CD4-positive, CD25-positive, alpha-beta regulatory T cell (primary cell): ENCODE data around the gene RBM19. TPM values are rescaled to one million over a fixed set of nuclear protein-coding genes. Genes with fewer than 3 reads are reported as not detected.
A peak's percentile ranks its signal among the peaks of the same experiment; 100 is the strongest.

ENCODE experiments used
- ATAC-seq, 2 donors: fragments of 150-1000 bp; cut with Tn5 transposase; one replicate each; pipeline ENCODE4 v1.10.0; 2021; ENCODE audit warnings: low read depth in 2 of 2, moderate number of reproducible peaks in 2 of 2, moderate library complexity in 1 of 2
- DNase-seq, 3 donors: peaks; one replicate each; pipeline versions ENCODE4 v3.0.0 to v3.0.0-alpha.2; 2012 to 2022; ENCODE audit warnings: mixed read lengths in 1 of 3
- H3K27ac ChIP-seq: one replicate; pipeline ENCODE4 v1.7.0; 2013; ENCODE audit warnings: mild to moderate bottlenecking, low read length; ENCODE audit not compliant: insufficient read depth, poor library complexity, severe bottlenecking
- H3K27me3 ChIP-seq: one replicate; pipeline ENCODE4 v1.7.0; 2013; ENCODE audit warnings: low read length; ENCODE audit not compliant: control insufficient read depth, insufficient read depth
- H3K36me3 ChIP-seq: one replicate; pipeline ENCODE4 v1.7.0; 2013; ENCODE audit warnings: mild to moderate bottlenecking, low read length, moderate library complexity; ENCODE audit not compliant: control insufficient read depth, insufficient read depth
- H3K4me1 ChIP-seq: 2 replicates; pipeline ENCODE4 v1.7.0; 2013; ENCODE audit warnings: mild to moderate bottlenecking, low read length; ENCODE audit not compliant: insufficient read depth, control insufficient read depth, poor library complexity, severe bottlenecking
- H3K4me3 ChIP-seq: one replicate; pipeline ENCODE4 v1.7.0; 2013; ENCODE audit warnings: low read depth, mild to moderate bottlenecking, low read length, moderate library complexity
- H3K9me3 ChIP-seq, 2 experiments: 1 replicate in 1 of 2; 2 replicates in 1 of 2; pipeline ENCODE4 v1.7.0; 2013; ENCODE audit warnings: low read length in 2 of 2, mild to moderate bottlenecking in 1 of 2, moderate library complexity in 1 of 2; ENCODE audit not compliant: control insufficient read depth in 2 of 2
- H3K27ac Mint-ChIP-seq, 3 donors: one replicate each; pipeline ENCODE4 v1.8.0; 2020 to 2022; ENCODE audit warnings: mild to moderate bottlenecking in 3 of 3, mixed read lengths in 3 of 3, moderate library complexity in 2 of 3
- H3K27me3 Mint-ChIP-seq: one replicate; pipeline ENCODE4 v1.8.0; 2022; ENCODE audit warnings: mild to moderate bottlenecking, mixed read lengths
- H3K36me3 Mint-ChIP-seq: one replicate; pipeline ENCODE4 v1.8.0; 2020; ENCODE audit warnings: mixed read lengths
- H3K4me1 Mint-ChIP-seq, 4 donors: one replicate each; pipeline ENCODE4 v1.8.0; 2020 to 2022; ENCODE audit warnings: mixed read lengths in 4 of 4, mild to moderate bottlenecking in 1 of 4
- H3K4me3 Mint-ChIP-seq, 4 donors: one replicate each; pipeline ENCODE4 v1.8.0; 2020 to 2022; ENCODE audit warnings: mild to moderate bottlenecking in 4 of 4, mixed read lengths in 4 of 4, moderate library complexity in 3 of 4
- H3K9me3 Mint-ChIP-seq, 7 donors: one replicate each; pipeline ENCODE4 v1.8.0; 2020 to 2022; ENCODE audit warnings: mixed read lengths in 7 of 7, mild to moderate bottlenecking in 3 of 7, moderate library complexity in 2 of 7
- polyA plus RNA-seq, 4 donors: library from polyadenylated mRNA; unstranded; fragments of 300-500 nt; fragmentation: Illumina TruSeq; gene quantifications; one replicate each; pipeline ENCODE4 v1.2.3, GENCODE V29; 2021
- total RNA-seq: library from RNA; stranded (reverse); gene quantifications from one replicate; pipeline ENCODE4 v1.2.3, GENCODE V29; 2022

RBM19 gene
- total and polyA plus RNA-seq, 5 donors from 2014 or later, result 6.3 to 66.2 (median 6.9) TPM

DNA sequence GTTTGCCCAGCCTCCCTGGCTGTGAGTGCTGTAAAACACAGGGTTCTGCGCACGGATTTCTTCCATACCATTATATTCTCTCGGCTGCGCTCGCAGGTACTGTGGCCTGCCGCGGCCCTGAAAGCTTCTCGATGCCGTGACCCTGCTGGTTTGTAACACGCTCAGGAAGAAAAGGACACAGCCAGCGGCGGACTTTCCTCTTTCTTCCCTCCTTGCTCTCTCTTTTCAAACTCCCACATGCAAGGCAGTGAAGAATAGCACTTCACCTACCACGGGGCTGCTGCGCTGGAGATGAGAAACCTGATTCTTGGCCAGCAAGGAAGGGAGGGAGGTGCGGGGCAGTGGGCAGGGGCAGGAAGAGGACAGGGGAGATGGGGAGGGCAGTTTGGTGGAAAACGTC is 130.2 kb downstream of the RBM19 start:
- Histone ChIP-seq H3K9me3 (no peaks in the 10 kb centered on the region), H3K4me1 (no peaks in the 10 kb centered on the region), H3K27me3 (no peaks in the 10 kb centered on the region), H3K36me3 (no peaks in the 10 kb centered on the region), H3K4me3 (no peak overlapping the region), H3K27ac (no peak overlapping the region)
- Mint-ChIP-seq H3K9me3 (no peaks in the 10 kb centered on the region), H3K4me3 (no peak overlapping the region), H3K4me1 (peaks cover 0 to 5% (median 0%) of the 10 kb centered on the region in 4 donors), H3K27ac (no peak overlapping the region), H3K36me3 (peaks cover 26% of the 10 kb centered on the region), H3K27me3 (no peaks in the 10 kb centered on the region)
- ATAC-seq, result no peak
- no peak for DNase-seq

DNA sequence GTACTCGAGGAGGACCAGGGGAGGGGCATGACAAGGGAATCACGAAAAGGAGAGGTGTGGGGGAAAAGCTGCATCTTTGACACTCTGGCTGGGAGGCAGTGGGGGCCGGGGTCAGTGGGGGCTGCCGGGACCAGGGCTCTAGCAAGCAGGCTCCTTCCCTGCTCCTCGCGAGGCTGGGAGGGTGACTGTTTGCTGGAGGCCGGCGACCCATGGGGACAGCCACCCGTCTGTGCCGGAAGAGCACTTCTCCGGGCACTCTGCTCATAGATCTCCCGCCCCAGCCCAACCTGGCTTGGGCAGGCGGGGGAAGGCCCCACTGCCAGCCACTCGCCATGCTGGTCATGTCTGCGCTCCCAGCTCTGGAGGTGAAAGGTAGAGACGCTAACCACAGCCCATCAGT is 130.7 kb downstream of the RBM19 start:
- H3K27ac ChIP-seq, result no peak overlapping the region
- Mint-ChIP-seq H3K27me3 (no peaks in the 10 kb centered on the region), H3K36me3 (peaks cover 26% of the 10 kb centered on the region), H3K9me3 (no peaks in the 10 kb centered on the region), H3K4me1 (peaks cover 0 to 5% (median 0%) of the 10 kb centered on the region in 4 donors), H3K4me3 (no peak overlapping the region), H3K27ac (no peak overlapping the region)
- DNase-seq, result no peak
- no peaks in the 10 kb centered on the region for H3K9me3 ChIP-seq
- no peaks in the 10 kb centered on the region for H3K27me3 ChIP-seq
- H3K4me3 ChIP-seq, result no peak overlapping the region
- H3K36me3 ChIP-seq, result no peaks in the 10 kb centered on the region
- no peaks in the 10 kb centered on the region for H3K4me1 ChIP-seq
- no peak for ATAC-seq

DNA sequence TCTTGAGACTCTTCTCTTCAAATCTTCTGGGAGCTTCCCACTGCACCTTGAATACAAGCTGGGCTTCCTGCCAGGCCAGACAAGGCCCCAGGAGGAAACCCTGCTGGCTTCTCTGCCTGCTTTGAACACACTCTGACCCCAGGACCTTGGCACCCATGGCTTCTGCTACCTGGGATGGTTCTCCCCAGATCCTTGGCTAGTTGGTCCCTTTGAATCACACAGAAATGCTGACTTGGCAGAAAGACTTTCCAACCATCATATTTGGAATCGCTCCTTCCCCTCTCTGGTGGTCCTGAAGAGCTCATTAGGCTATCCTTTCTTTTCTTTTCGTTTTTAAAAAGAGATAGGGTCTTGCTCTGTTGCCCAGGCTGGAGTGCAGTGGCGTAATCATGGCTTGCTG is 132.7 kb downstream of the RBM19 start:
- Mint-ChIP-seq H3K36me3 (peaks cover 26% of the 10 kb centered on the region), H3K27ac (peak overlapping the region in 2 of 3 donors; percentile 20 to 56), H3K27me3 (no peaks in the 10 kb centered on the region), H3K4me3 (no peak overlapping the region), H3K4me1 (peaks cover 0 to 7% (median 0%) of the 10 kb centered on the region in 4 donors), H3K9me3 (no peaks in the 10 kb centered on the region)
- no peak overlapping the region for H3K4me3 ChIP-seq
- H3K27me3 ChIP-seq, result no peaks in the 10 kb centered on the region
- H3K4me1 ChIP-seq, result no peaks in the 10 kb centered on the region
- no peaks in the 10 kb centered on the region for H3K9me3 ChIP-seq
- H3K36me3 ChIP-seq, result no peaks in the 10 kb centered on the region
- ATAC-seq (no peak), DNase-seq (no peak)
- no peak overlapping the region for H3K27ac ChIP-seq

DNA sequence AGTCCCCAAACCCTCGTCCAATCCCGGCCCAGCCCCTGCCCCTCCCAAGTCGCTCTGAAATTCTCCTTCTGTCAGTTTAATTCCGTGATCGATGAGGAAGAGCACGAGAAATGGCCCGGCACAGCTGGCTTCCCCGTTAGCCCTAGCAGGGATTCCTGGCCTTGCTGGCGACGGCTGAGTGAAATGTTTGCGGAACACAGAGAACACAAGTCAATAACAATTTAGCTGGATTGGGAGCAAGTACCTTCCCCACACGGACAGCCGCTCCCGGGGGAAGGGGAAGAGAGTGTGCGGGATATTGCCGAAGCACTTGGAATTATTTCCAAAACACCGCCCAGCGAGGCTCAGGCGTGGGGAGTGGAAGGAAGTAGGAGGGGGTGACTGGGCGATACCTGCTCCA is 134.6 kb downstream of the RBM19 start:
- no peaks in the 10 kb centered on the region for H3K27me3 Mint-ChIP-seq
- no peak overlapping the region for H3K4me3 Mint-ChIP-seq
- H3K9me3 ChIP-seq, result no peaks in the 10 kb centered on the region
- H3K27ac Mint-ChIP-seq, result no peak overlapping the region
- H3K4me3 ChIP-seq, result no peak overlapping the region
- no peaks in the 10 kb centered on the region for H3K4me1 ChIP-seq
- no peak for ATAC-seq
- no peak overlapping the region for H3K27ac ChIP-seq
- peaks cover 0 to 5% (median 0%) of the 10 kb centered on the region in 4 donors for H3K4me1 Mint-ChIP-seq
- H3K27me3 ChIP-seq, result no peaks in the 10 kb centered on the region
- DNase-seq, result no peak
- H3K9me3 Mint-ChIP-seq, result no peaks in the 10 kb centered on the region
- H3K36me3 Mint-ChIP-seq, result peaks cover 23% of the 10 kb centered on the region
- no peaks in the 10 kb centered on the region for H3K36me3 ChIP-seq

DNA sequence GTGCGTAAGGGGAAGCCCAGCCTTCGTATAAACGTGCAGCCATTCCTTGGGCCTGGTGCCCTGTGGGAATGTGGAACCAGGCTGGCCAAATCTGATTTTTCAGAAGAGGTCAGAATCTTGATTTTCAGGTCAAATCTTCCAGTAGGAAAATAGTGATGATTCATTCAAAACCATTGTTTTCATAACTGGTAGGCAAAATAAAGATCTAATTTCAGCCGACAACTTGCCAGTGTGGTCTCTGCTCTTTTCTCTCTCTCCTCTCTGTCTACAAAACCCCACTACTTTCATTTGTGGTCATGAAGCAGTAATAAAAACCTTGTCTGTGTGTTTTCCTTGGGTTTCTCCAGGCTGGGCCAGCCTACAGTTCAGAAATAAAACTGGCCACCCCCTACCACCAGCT is 135.1 kb downstream of the RBM19 start:
- Mint-ChIP-seq H3K4me3 (no peak overlapping the region), H3K9me3 (no peaks in the 10 kb centered on the region)

DNA sequence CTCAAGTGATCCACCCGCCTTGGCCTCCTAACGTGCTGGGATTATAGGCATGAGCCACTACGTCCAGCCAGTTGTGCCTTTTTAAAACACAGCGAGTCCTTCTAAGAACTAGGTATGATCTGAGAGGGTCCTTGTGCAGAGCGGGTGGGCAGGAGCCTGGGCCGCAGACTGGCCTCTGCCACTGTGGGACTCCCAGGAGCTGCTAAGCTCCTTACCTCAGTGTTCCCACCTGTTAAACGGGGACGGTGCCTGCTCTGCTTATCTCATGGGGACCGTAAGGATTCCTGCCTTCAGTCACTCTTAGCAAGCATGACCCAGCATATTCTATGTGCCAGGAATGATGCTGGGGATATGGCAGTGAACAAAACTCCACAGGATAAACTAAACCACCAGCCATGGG is 136.9 kb downstream of the RBM19 start:
- H3K4me3 Mint-ChIP-seq, result no peak overlapping the region
- H3K27ac Mint-ChIP-seq, result no peak overlapping the region

More for the DNA sequence above, 135.1 kb downstream of the RBM19 start:
- no peaks in the 10 kb centered on the region for H3K4me1 ChIP-seq
- H3K27me3 ChIP-seq, result no peaks in the 10 kb centered on the region
- no peaks in the 10 kb centered on the region for H3K27me3 Mint-ChIP-seq
- ATAC-seq (no peak), DNase-seq (no peak)
- H3K9me3 ChIP-seq, result no peaks in the 10 kb centered on the region
- H3K27ac Mint-ChIP-seq, result no peak overlapping the region
- H3K27ac ChIP-seq, result no peak overlapping the region
- H3K36me3 Mint-ChIP-seq, result peaks cover 25% of the 10 kb centered on the region
- H3K36me3 ChIP-seq, result no peaks in the 10 kb centered on the region
- peaks cover 0 to 5% (median 0%) of the 10 kb centered on the region in 4 donors for H3K4me1 Mint-ChIP-seq
- H3K4me3 ChIP-seq, result no peak overlapping the region

DNA sequence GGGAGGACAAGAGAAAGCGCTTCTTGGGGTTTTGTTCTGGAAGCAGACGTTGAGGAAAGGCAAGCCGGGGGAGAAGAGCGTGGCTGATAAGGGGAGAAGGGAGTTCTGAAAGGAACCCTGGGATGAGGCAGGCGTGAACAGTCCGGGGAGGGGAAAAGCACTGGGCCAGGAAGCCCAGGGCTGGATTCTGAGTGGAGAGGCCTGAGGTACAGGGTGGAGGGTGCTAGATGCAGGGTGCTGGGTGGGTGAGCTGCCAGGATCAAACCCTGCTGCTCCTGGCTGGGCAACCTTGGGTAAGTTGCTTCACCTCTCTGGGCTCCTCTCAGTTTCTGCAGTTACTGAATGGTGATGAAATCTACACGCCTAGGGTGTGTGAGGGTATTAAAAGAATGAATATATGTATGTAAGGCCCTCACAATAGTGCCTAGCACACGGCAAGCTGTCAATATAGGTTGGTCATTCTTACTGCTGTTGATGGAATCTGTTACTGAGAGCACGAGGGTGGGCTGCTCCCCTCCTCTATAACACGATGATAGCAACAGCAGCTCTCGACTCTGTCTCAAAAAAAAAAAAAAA is 138.5 kb downstream of the RBM19 start:
- no peaks in the 10 kb centered on the region for H3K27me3 Mint-ChIP-seq
- H3K36me3 Mint-ChIP-seq, result peaks cover 20% of the 10 kb centered on the region
- no peaks in the 10 kb centered on the region for H3K9me3 Mint-ChIP-seq

More for the DNA sequence above, 136.9 kb downstream of the RBM19 start:
- Mint-ChIP-seq H3K4me1 (peaks cover 0 to 2% (median 0%) of the 10 kb centered on the region in 4 donors), H3K36me3 (peaks cover 24% of the 10 kb centered on the region), H3K9me3 (no peaks in the 10 kb centered on the region), H3K27me3 (no peaks in the 10 kb centered on the region)
- Histone ChIP-seq H3K27me3 (no peaks in the 10 kb centered on the region), H3K9me3 (no peaks in the 10 kb centered on the region), H3K4me1 (no peaks in the 10 kb centered on the region), H3K36me3 (no peaks in the 10 kb centered on the region), H3K4me3 (no peak overlapping the region), H3K27ac (no peak overlapping the region)
- no peak for ATAC-seq
- no peak for DNase-seq

DNA sequence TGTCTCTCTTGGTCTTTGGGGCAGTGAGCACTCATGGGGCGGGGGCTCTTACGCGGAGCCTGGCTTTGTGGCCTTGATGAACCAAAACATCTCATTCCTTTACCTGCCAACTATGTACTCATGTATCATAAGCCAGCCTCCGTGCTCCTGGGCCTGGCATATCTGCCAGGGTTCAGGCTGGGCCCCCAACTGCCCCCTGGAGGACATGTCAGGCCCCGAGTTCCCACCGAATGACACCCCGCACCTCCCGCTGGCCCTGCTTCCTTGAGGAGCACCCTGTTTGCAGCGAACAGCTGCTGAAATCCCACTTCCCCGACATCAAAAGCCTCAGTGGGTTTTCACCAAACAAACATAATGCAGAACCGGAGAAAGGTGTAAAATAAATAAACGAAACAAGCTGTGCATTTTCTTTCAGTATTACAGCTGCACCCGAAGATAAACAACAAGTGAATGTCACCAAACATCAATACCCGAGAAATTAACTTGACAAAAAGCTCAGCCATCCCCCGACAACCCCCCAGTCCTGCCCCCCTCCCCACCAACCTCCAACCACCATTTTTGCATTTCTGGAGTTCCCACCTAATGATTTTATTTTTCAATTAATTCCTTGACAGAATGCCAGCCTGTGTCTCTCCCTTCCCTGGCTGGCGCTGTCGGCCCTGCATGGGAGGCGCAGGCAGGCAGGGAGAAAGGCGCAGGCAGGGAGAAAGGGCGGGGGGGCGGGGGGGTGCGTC is 139.2 kb downstream of the RBM19 start:
- peaks cover 24% of the 10 kb centered on the region for H3K36me3 Mint-ChIP-seq
- H3K4me3 ChIP-seq, result no peak overlapping the region
- no peaks in the 10 kb centered on the region for H3K27me3 Mint-ChIP-seq
- no peak overlapping the region for H3K27ac Mint-ChIP-seq
- no peaks in the 10 kb centered on the region for H3K4me1 ChIP-seq
- no peaks in the 10 kb centered on the region for H3K9me3 Mint-ChIP-seq
- no peak for DNase-seq
- H3K4me1 Mint-ChIP-seq, result peaks cover 0 to 2% (median 0%) of the 10 kb centered on the region in 4 donors
- no peak overlapping the region for H3K27ac ChIP-seq
- H3K27me3 ChIP-seq, result no peaks in the 10 kb centered on the region
- no peaks in the 10 kb centered on the region for H3K9me3 ChIP-seq
- ATAC-seq, result no peak
- no peak overlapping the region for H3K4me3 Mint-ChIP-seq
- no peaks in the 10 kb centered on the region for H3K36me3 ChIP-seq

More for the DNA sequence above, 138.5 kb downstream of the RBM19 start:
- Mint-ChIP-seq H3K4me3 (no peak overlapping the region), H3K27ac (no peak overlapping the region), H3K4me1 (peaks cover 0 to 2% (median 0%) of the 10 kb centered on the region in 4 donors)
- ATAC-seq, result no peak
- DNase-seq, result no peak
- Histone ChIP-seq H3K9me3 (no peaks in the 10 kb centered on the region), H3K4me1 (no peaks in the 10 kb centered on the region), H3K27me3 (no peaks in the 10 kb centered on the region), H3K27ac (no peak overlapping the region), H3K4me3 (no peak overlapping the region), H3K36me3 (no peaks in the 10 kb centered on the region)
